Smooth muscle cell (in vitro differentiated cells): ENCODE results near the gene HNRNPC. TPM values are rescaled to one million over a fixed set of nuclear protein-coding genes. Genes with fewer than 3 reads are reported as not detected.
"Not testable (repeated sequence)": the region's sequence is repeated elsewhere in the genome, so short reads cannot be mapped to it uniquely, and the experiment has no call there.

Experiments used
- DNase-seq: peaks from one replicate; lab custom pipeline; 2025; ENCODE audit not compliant: unreplicated experiment; lab: John Stamatoyannopoulos, UW
- H2AFZ ChIP-seq: fragments of 200-600 bp; sonication (generic); 2 replicates; pipeline ENCODE4 v1.6.0; 2016; ENCODE audit warnings: antibody characterized with exemption, low read depth, mild to moderate bottlenecking
- H3F3A ChIP-seq: fragments of 200-600 bp; sonication (generic); 2 replicates; pipeline ENCODE4 v1.6.0; 2017; ENCODE audit warnings: antibody characterized with exemption, low read depth
- H3K27ac ChIP-seq: fragments of 200-600 bp; sonication (generic); 2 replicates; pipeline ENCODE4 v1.5.1; 2016; ENCODE audit warnings: low read depth, mild to moderate bottlenecking
- H3K27me3 ChIP-seq: fragments of 200-600 bp; sonication (generic); 2 replicates; pipeline ENCODE4 v1.6.1; 2016; ENCODE audit warnings: low read depth, mild to moderate bottlenecking
- H3K36me3 ChIP-seq: fragments of 200-600 bp; sonication (generic); 2 replicates; pipeline ENCODE4 v1.5.1; 2016; ENCODE audit warnings: low read depth
- H3K4me1 ChIP-seq: fragments of 200-600 bp; sonication (generic); 2 replicates; pipeline ENCODE4 v1.5.1; 2016; ENCODE audit warnings: low read depth
- H3K4me2 ChIP-seq: fragments of 200-600 bp; sonication (generic); 2 replicates; pipeline ENCODE4 v1.6.0; 2016; ENCODE audit warnings: mild to moderate bottlenecking
- H3K4me3 ChIP-seq: fragments of 200-600 bp; sonication (generic); 2 replicates; pipeline ENCODE4 v1.5.1; 2016; ENCODE audit warnings: mild to moderate bottlenecking
- H3K79me2 ChIP-seq: fragments of 200-600 bp; sonication (generic); 2 replicates; pipeline ENCODE4 v1.6.0; 2016; ENCODE audit warnings: low read depth, mild to moderate bottlenecking
- H3K9ac ChIP-seq: fragments of 200-600 bp; sonication (generic); 2 replicates; pipeline ENCODE4 v1.6.0; 2016; ENCODE audit warnings: low read depth
- H3K9me3 ChIP-seq: fragments of 200-600 bp; sonication (generic); replicated peaks from 2 replicates; pipeline ENCODE4 v1.5.1; 2016; ENCODE audit warnings: low read depth
- H4K20me1 ChIP-seq: fragments of 200-600 bp; sonication (generic); 2 replicates; pipeline ENCODE4 v1.6.0; 2016; ENCODE audit warnings: low read depth
- CTCF ChIP-seq: fragments of 200-600 bp; sonication (generic); IDR thresholded peaks from 2 replicates; pipeline ENCODE4 v1.5.1; 2017; ENCODE audit warnings: borderline replicate concordance, mild to moderate bottlenecking, antibody characterized with exemption; ENCODE audit not compliant: insufficient read depth, poor library complexity, severe bottlenecking
- WGBS: methylation state at CpG from one replicate; pipeline ENCODE4 v1.1.7; 2016; ENCODE audit warnings: low lambda C conversion rate; 5-methylcytosine and 5-hydroxymethylcytosine counted together
- polyA plus RNA-seq: library from polyadenylated mRNA; unstranded; fragments of >200 nt; fragmentation: Nextera tagmentation; extraction: Ambion mirVana; gene quantifications from 2 replicates; pipeline ENCODE4 v1.2.1, GENCODE V29; 2016
- total RNA-seq: library from RNA; depleted of rRNA; stranded (reverse); fragments of >200 nt; gene quantifications from 2 replicates; pipeline ENCODE4 v1.2.3, GENCODE V29; 2014

HNRNPC gene
- total and polyA plus RNA-seq, 2 experiments from 2014 or later, result 408 to 514 TPM

DNA sequence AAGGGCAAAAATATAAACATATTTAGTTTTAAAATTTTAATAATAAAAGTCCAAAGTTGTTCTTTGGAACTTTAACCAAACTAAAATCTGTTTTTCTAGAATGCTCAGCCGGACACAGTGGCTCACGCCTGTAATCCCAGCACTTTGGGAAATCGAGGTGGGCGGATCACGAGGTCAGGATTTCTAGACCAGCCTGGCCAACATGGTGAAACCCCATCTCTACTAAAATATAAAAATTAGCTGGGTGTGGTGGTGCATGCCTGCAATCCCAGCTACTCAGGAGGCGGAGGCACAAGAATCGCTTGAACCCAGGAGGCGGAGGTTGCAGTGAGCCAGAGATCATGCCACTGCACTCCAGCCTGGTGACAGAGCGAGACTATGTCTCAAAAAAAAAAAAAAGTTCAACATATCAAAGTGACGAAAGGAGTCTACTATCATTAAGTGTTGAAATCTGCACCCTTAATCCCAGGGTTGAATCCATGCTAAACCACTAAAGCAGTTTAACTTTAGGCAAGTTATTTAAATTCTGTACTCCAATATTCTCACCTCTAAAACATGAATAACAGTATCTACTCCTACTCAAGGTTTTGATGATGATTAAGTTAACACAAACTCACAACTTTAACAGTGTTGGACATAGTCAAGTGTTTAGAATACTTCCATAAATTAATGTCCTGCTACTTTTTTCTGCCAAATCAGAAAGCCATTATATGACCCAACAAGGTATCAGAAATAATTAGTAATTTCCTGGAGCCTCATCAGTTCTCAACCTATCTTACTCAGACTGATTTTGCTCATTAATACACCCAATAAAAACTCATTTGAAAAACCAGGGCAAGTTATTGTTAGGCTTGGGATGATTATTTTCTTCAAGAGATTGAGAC, 11.0 kb downstream of the HNRNPC start:
- DNase-seq, result no peak
- Histone ChIP-seq H4K20me1 (peaks cover 100% of the 10 kb centered on the region), H3K4me2 (peak overlapping the region; percentile 54), H3K79me2 (peaks cover 100% of the 10 kb centered on the region), H3K4me3 (no peak overlapping the region), H3K27ac (peak overlapping the region; percentile 67), H3K9ac (no peak overlapping the region), H3K27me3 (no peaks in the 10 kb centered on the region), H3K4me1 (peaks cover 72% of the 10 kb centered on the region), H3K36me3 (peaks cover 11% of the 10 kb centered on the region), H3K9me3 (no peaks in the 10 kb centered on the region), H3F3A (peaks cover 39% of the 10 kb centered on the region), H2AFZ (no peak overlapping the region)
- WGBS, result 64% methylated on average over 10 of the region's 10 CpGs
- TF ChIP-seq CTCF, result no peak

GRCh38 chr14:21257394-21257909, 11.8 kb downstream of the HNRNPC start:
- Histone ChIP-seq H3K27ac (peak overlapping the region; percentile 67), H3K4me3 (no peak overlapping the region), H3K4me1 (peaks cover 64% of the 10 kb centered on the region), H3F3A (peaks cover 38% of the 10 kb centered on the region), H3K79me2 (peaks cover 100% of the 10 kb centered on the region), H3K9me3 (no peaks in the 10 kb centered on the region), H3K4me2 (peak overlapping the region; percentile 54), H4K20me1 (peaks cover 100% of the 10 kb centered on the region), H3K36me3 (peaks cover 8% of the 10 kb centered on the region), H2AFZ (no peak overlapping the region), H3K27me3 (no peaks in the 10 kb centered on the region), H3K9ac (peak overlapping the region; percentile 3)
- no peak for DNase-seq
- TF ChIP-seq CTCF, result no peak
- WGBS, result 62% methylated on average over 7 of the region's 7 CpGs

- peaks cover 100% of the 10 kb centered on the region for H3K79me2 ChIP-seq
- H2AFZ ChIP-seq, result no peak overlapping the region
- no peaks in the 10 kb centered on the region for H3K27me3 ChIP-seq
- peaks cover 57% of the 10 kb centered on the region for H3K4me1 ChIP-seq
- no peak for TF ChIP-seq CTCF
- WGBS, result 88% methylated on average over 10 of the region's 10 CpGs
- no peaks in the 10 kb centered on the region for H3K9me3 ChIP-seq
- no peak for DNase-seq
- peak overlapping the region; percentile 45 for H3K4me2 ChIP-seq
- peaks cover 100% of the 10 kb centered on the region for H4K20me1 ChIP-seq
- H3K4me3 ChIP-seq, result no peak overlapping the region
- peaks cover under 1% of the 10 kb centered on the region for H3K36me3 ChIP-seq
- H3K9ac ChIP-seq, result no peak overlapping the region
- H3K27ac ChIP-seq, result peak overlapping the region; percentile 67
- peaks cover 44% of the 10 kb centered on the region for H3F3A ChIP-seq
Observed at GRCh38 chr14:21256539-21257393, 12.5 kb downstream of the HNRNPC start.

- Histone ChIP-seq H3K79me2 (peaks cover 100% of the 10 kb centered on the region), H3K27ac (peak overlapping the region; percentile 67), H4K20me1 (peaks cover 100% of the 10 kb centered on the region), H3K4me1 (peaks cover 53% of the 10 kb centered on the region), H3F3A (peaks cover 44% of the 10 kb centered on the region), H3K4me2 (peak overlapping the region; percentile 45)
- not testable (repeated sequence) for DNase-seq, H2AFZ ChIP-seq, H3K27me3 ChIP-seq, H3K9ac ChIP-seq, H3K9me3 ChIP-seq, H3K36me3 ChIP-seq, H3K4me3 ChIP-seq
- 82% methylated on average over 8 of the region's 8 CpGs for WGBS
Observed at GRCh38 chr14:21256102-21256447, 13.2 kb downstream of the HNRNPC start.
